ENCODE results near the gene TMEM254. TPM values are rescaled to one million over a fixed set of nuclear protein-coding genes. Genes with fewer than 3 reads are reported as not detected.
A peak's percentile ranks its signal among the peaks of the same experiment; 100 is the strongest.

TMEM254 gene
- total and polyA plus RNA-seq, 2 of the 13 experiments (the other 11 are each of a cell fraction or from before 2014, with no cell fraction given): 11.2 to 39.0 TPM

GRCh38 chr10:80078448-80079311, at the start of gene TMEM254 (continued):
- no peak; the same call in 1 of the 2 replicates for TF ChIP-seq E2F5 (CRISPR knock-in tag; conservative IDR thresholded peaks at IDR 0.05)
- TF ChIP-seq HNRNPK (IDR thresholded peaks at IDR 0.05; ENCODE audit: low read depth, low read length, poor library complexity, severe bottlenecking): no peak
- TF ChIP-seq ZNF615 (CRISPR knock-in tag; IDR thresholded peaks at IDR 0.05; ENCODE audit: borderline replicate concordance): no peak
- no peak for TF ChIP-seq TP53 (CRISPR knock-in tag; conservative IDR thresholded peaks at IDR 0.05)
- TF ChIP-seq ZBTB7B (CRISPR knock-in tag; IDR thresholded peaks at IDR 0.05): peak; percentile 19; the same call in 1 of the 2 replicates
- TF ChIP-seq ZNF572 (CRISPR knock-in tag; IDR thresholded peaks at IDR 0.05): no peak
- no peak for TF ChIP-seq MXD4 (CRISPR knock-in tag; IDR thresholded peaks at IDR 0.05)
- peak; percentile 44; the same call in 1 of the 2 replicates for TF ChIP-seq SNAPC4 (CRISPR knock-in tag; IDR thresholded peaks at IDR 0.05)
- TF ChIP-seq SYNCRIP (IDR thresholded peaks at IDR 0.05; ENCODE audit: insufficient read depth, low read depth, low read length): no peak
- no peak for TF ChIP-seq ETV6 (CRISPR knock-in tag; conservative IDR thresholded peaks at IDR 0.05)
- TF ChIP-seq KDM2A (CRISPR knock-in tag; IDR thresholded peaks at IDR 0.05; ENCODE audit: borderline replicate concordance, low read depth): peak; percentile 76
- TF ChIP-seq TOE1 (CRISPR knock-in tag; IDR thresholded peaks at IDR 0.05): no peak
- TF ChIP-seq PCBP2 (optimal IDR thresholded peaks at IDR 0.05; ENCODE audit: low read depth, low read length, poor library complexity, severe bottlenecking): no peak
- no peak for TF ChIP-seq ZNF710 (CRISPR knock-in tag; IDR thresholded peaks at IDR 0.05; ENCODE audit: borderline replicate concordance)
- TF ChIP-seq RARA (CRISPR knock-in tag; IDR thresholded peaks at IDR 0.05): no peak
- TF ChIP-seq ETS1 (CRISPR knock-in tag; IDR thresholded peaks at IDR 0.05): no peak
- no peak for TF ChIP-seq ZUFSP (CRISPR knock-in tag; IDR thresholded peaks at IDR 0.05; ENCODE audit: borderline replicate concordance)
